IPS-18c (cell line): ENCODE data around the gene DDOST.

ENCODE experiments used
- H3K4me3 ChIP-seq: 2 replicates; pipeline ENCODE4 v1.7.0; 2013; ENCODE audit warnings: low read depth, mild to moderate bottlenecking, low read length, moderate library complexity; ENCODE audit not compliant: insufficient read depth
- H3K9me3 ChIP-seq: one replicate; pipeline ENCODE4 v1.6.1; 2013; ENCODE audit warnings: mild to moderate bottlenecking, low read length, moderate library complexity; ENCODE audit not compliant: control insufficient read depth, insufficient read depth

DDOST gene

GRCh38 chr1:20643080-20643479 is 18.1 kb downstream of the DDOST start:
- H3K9me3 ChIP-seq, result no peaks in the 10 kb centered on the region
- H3K4me3 ChIP-seq, result no peak overlapping the region

GRCh38 chr1:20641975-20642374 is 19.2 kb downstream of the DDOST start:
- H3K9me3 ChIP-seq, result no peaks in the 10 kb centered on the region
- H3K4me3 ChIP-seq, result no peak overlapping the region

GRCh38 chr1:20640183-20640597 is 21.0 kb downstream of the DDOST start:
- no peaks in the 10 kb centered on the region for H3K9me3 ChIP-seq

GRCh38 chr1:20636785-20637347 is 24.3 kb downstream of the DDOST start:
- no peaks in the 10 kb centered on the region for H3K9me3 ChIP-seq
- H3K4me3 ChIP-seq, result no peak overlapping the region

More at GRCh38 chr1:20640183-20640597, 21.0 kb downstream of the DDOST start:
- H3K4me3 ChIP-seq, result no peak overlapping the region

- no peaks in the 10 kb centered on the region for H3K9me3 ChIP-seq
- H3K4me3 ChIP-seq, result peak overlapping the region; percentile 71; the same call in 1 of the 2 replicates
These were observed 26.5 kb downstream of the DDOST start for GRCh38 chr1:20634594-20635084.

- peak overlapping the region; percentile 71 for H3K4me3 ChIP-seq
- no peaks in the 10 kb centered on the region for H3K9me3 ChIP-seq
These were observed 27.0 kb downstream of the DDOST start for GRCh38 chr1:20634065-20634593.

- peak within 1 kb of the TSS; percentile 71 for H3K4me3 ChIP-seq
- no peaks in the 10 kb centered on the region for H3K9me3 ChIP-seq
These were observed 27.7 kb downstream of the DDOST start, which contains the start of gene PINK1 for GRCh38 chr1:20633190-20634064. Gene PINK1, plus strand, starts transcription at chr1:20633458. Its CDS starts 91 bp downstream, at chr1:20633549.

GRCh38 chr1:20632386-20632785 is 28.8 kb downstream of the DDOST start:
- no peak overlapping the region for H3K4me3 ChIP-seq
- H3K9me3 ChIP-seq, result no peaks in the 10 kb centered on the region

- Histone ChIP-seq H3K4me3 (no peak overlapping the region), H3K9me3 (no peaks in the 10 kb centered on the region)
These were observed 30.4 kb downstream of the DDOST start for GRCh38 chr1:20630729-20631128.

GRCh38 chr1:20626524-20626923 is 34.6 kb downstream of the DDOST start:
- no peak overlapping the region for H3K4me3 ChIP-seq
- H3K9me3 ChIP-seq, result no peaks in the 10 kb centered on the region

GRCh38 chr1:20626098-20626427 is 35.1 kb downstream of the DDOST start:
- H3K9me3 ChIP-seq, result no peaks in the 10 kb centered on the region
- no peak overlapping the region; the same call in 1 of the 2 replicates for H3K4me3 ChIP-seq

GRCh38 chr1:20625176-20626097 is 35.7 kb downstream of the DDOST start:
- peak overlapping the region; percentile 36; the same call in 1 of the 2 replicates for H3K4me3 ChIP-seq

GRCh38 chr1:20624709-20625108 is 36.5 kb downstream of the DDOST start:
- H3K4me3 ChIP-seq, result no peak overlapping the region

More at GRCh38 chr1:20625176-20626097, 35.7 kb downstream of the DDOST start:
- no peaks in the 10 kb centered on the region for H3K9me3 ChIP-seq

GRCh38 chr1:20621012-20621411 is 40.2 kb downstream of the DDOST start:
- Histone ChIP-seq H3K9me3 (no peaks in the 10 kb centered on the region), H3K4me3 (no peak overlapping the region)

More at GRCh38 chr1:20624709-20625108, 36.5 kb downstream of the DDOST start:
- H3K9me3 ChIP-seq, result no peaks in the 10 kb centered on the region

- Histone ChIP-seq H3K9me3 (no peaks in the 10 kb centered on the region), H3K4me3 (no peak overlapping the region)
These were observed 41.2 kb downstream of the DDOST start for GRCh38 chr1:20619999-20620398.

GRCh38 chr1:20618550-20618949 is 42.6 kb downstream of the DDOST start:
- Histone ChIP-seq H3K9me3 (no peaks in the 10 kb centered on the region), H3K4me3 (no peak overlapping the region)
